Activated T-cell treated with anti-CD3 and anti-CD28 coated beads, Interleukin-2, amount 50 U/mL, for 1 hour (primary cell): ENCODE results near the gene DPP4.

Experiments used
- DNase-seq: peaks from one replicate; pipeline ENCODE4 v3.0.0-alpha.2; 2020

Gene DPP4

DNA sequence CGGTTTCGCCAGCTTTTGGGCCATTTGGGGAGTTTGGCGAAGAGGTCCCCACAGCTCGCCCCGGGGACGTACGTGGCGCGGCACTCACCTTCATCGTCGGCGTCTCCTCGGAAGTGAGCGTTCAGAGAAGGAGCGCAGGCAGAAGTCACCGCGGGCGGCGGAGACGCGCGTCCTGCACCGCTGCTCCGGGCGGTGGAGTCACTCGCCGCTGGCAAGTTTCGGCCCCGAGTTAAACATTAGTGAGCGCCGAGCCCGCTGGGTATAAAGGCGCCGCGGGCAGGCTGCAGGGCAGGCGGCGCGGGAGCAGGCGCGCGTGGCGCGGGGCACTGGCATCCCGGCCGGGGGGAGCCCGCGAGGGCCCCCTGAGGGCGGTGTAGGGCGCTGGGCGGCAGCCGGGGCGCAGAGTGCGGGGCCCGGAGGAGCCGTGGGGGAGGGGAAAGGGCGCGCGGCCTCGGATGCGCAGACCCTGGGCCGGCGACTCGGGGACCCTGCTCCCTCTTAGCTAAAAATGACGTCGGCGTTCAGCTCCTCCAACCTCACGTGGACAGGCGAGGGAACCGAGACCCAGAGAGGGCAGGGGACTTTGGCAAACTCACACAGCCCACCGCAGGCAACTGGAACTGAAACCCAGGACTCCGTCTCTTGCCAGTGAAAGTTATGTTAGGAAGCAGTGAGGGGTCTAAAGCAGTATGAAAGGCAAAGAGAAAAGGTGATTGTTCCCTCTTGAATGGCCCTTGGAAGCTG, at the start of gene DPP4:
Gene DPP4 (minus strand): TSS at position 328 of the 744 bp plus-strand sequence. CDS start 234 bp downstream, at position 94.
- peak; percentile 69 for DNase-seq

DNA sequence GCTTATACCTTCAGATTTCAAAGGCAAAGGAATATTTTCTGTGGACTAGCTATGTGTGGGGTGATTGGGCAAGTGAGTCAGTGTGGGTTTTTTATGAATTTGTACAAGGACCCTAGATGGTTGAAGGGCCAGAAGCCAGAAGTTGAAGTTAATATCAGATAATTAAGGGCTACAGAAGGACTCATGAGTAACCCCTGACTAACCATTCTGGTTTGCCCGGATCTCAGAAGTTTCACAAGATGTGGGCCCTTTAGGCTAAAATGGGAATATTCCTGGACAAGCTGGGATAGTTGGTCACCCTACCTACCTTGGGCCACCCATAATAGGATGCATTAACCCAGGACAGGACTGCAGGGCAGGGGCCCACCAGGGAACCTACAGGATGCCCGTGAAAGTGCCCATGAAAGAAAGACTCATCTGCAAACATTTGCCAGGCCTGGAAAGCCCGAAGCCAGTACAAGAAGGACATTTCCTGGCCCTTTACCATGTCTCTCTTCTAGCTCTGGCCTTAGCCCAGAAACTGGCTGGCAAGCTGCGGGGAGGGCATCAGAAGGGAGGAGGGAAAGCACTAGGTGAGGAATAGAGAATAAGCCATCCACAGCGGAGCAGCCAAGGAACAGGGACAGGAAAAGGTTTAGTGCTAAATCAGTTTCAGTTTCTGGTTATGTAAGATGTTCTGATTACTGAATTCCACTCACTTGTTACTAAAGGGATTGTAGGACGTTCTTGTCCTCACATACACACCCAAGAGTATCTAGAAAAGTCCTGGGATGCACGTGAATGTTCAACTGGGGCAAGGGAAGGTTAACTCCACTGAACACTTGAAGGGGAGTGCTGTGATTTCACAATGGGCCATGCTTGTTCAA, 44.4 kb upstream of the DPP4 start:
- DNase-seq = no peak

- DNase-seq = no peak
Observed at GRCh38 chr2:162116352-162116751, 42.3 kb upstream of the DPP4 start.

DNA sequence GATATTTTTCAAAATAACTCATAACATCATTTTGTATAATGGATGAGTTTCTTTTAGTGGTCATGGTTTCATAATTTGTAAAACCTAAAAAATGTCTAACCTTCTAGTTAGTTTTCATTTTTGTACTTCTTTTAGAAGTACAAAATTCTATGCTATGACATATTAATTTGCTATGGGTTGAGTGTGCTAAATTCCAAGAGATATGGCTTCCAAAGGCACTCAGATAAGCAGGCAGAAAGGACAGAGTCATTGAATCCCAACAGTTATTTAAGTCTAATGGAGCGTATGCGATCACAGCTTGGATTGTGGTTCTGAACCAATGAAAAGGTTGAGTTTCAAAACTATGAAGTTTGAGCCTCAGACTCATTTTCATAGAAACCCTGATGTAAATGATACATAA, 41.1 kb upstream of the DPP4 start:
- no peak for DNase-seq

GRCh38 chr2:162114271-162114670, 40.3 kb upstream of the DPP4 start:
- no peak for DNase-seq

- no peak for DNase-seq
Observed at GRCh38 chr2:162113776-162114168, 39.8 kb upstream of the DPP4 start.

DNA sequence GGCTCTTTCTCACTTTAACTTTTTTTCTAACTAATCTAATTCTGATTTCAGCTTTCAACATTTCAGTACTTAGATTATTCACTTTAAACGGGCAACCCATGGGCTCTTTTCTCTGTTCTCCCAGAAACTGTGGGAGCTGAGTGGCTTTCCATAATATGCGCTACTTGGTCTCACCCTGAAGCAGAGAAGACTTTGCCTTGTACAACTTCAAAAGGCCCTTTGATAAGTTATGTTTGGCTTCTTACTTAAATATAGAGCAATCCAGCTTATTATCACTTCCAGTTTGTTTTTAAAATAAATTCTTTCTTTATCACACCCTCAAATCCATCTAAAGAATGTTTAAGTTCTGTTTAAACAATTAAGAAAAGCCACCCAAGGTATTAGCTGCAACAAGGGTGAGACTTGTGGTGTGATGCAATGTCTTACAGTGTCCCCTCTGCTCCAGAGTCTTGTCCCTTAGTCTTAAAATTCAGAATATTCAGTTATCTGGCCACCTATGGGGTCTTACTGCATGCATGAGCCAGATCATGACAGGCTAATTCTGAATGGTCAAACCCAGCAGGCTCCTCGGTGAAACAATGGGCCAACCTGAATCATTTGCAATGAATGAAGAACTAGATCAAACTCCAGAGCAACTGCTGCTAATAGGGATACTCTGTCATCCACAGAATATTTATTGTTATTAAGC, 39.2 kb upstream of the DPP4 start:
- no peak for DNase-seq

GRCh38 chr2:162111958-162112850, 38.2 kb upstream of the DPP4 start:
- no peak for DNase-seq

- no peak for DNase-seq
Observed at GRCh38 chr2:162107361-162107901, 33.4 kb upstream of the DPP4 start.

DNA sequence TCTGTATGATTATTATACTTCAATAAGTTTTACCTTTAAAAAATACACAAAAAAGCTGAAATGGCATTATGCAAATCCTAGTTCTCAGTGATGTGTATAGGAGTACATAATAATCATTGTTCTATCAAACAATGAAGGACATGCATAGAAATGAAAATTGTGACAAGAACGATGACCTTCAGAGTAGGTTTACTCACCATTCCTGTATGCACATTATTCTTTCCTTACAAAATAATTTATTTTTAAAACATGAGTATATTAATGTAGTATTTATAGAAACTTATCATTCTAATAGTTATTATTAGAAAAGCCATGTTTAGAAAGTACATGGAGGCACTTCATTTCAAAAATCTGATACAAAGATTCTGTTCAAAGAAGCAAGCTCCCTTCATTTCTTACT, 32.7 kb upstream of the DPP4 start:
- DNase-seq = no peak

DNA sequence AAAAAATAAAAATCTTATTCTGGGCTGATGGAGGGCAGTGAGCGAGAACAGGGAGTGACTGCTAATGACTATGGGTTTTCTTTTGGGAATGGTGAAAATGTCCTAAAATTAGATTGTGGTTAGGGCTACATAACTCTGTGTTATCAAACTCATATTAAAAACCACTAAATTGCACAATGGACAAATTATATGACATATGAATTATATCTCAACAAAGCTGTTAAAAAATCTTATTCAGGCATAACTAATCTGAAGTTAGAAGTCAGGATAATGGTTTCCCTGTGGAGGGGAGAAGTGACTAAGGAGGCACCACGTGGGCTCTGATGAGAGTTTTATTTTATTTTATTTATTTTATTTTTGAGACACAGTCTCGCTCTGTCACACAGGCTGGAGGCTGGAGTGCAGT, 32.1 kb upstream of the DPP4 start:
- DNase-seq = no peak

GRCh38 chr2:162103443-162104009, 29.5 kb upstream of the DPP4 start:
- no peak for DNase-seq

GRCh38 chr2:162100579-162100978, 26.6 kb upstream of the DPP4 start:
- no peak for DNase-seq

DNA sequence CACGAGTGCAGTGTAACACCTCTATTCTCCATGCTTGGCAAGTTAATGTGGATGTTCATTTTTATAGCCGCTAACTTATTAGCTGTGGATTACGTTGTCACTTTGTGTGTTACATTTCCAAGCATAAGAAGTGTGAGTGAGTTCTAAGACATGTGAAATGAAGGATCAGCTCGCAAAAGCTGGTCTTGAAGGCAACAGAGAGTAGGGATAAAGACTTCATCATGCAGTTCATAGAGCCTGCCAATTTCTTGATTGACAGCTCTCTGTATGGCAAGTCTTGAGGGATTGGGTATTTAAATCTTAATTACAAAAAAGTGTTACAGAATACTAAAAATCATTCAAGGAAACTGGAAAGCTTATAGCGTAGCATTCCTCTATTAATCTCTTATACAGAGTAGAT, 25.8 kb upstream of the DPP4 start:
- DNase-seq = no peak

DNA sequence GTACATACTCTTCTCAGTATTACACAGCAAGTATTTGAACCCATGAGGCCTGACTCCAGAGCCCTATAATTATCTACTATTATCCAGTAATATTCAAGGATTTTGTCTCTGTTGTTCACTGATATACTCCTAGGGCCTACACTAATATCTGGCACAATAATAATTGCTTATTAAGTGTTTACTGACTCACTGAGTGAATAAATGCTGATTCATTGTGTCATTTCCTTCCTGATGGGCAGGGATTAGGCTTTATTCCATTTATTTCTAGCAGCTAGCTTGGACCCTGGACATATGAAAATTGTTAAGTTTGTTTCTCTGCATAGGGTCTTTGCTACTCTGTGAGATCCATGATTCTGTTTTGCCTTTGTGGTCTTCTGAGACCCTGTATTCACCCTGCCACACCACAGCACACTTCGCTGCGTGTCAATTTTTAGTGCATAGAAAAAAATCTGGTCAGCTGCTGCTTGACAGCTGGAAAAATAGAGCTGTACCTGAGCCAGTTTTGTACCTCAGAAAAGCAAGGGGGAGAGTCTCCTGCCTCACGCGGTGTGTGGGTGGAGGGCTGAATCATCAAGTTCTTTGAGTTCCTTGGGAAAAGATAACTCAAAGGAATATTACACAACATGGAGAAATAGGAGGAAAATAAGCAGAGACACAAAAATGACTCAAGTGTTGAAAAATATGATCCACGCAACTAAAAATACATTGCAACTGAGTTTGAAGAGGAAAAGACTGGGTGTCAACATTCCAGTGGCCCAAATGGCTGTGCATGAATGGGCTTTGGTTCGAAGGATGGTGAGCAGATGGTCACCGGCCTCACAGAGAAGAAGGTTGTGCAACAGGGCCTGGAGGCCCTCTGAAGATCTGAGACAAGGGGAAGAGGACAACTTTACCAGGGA, 18.9 kb upstream of the DPP4 start:
- no peak for DNase-seq

DNA sequence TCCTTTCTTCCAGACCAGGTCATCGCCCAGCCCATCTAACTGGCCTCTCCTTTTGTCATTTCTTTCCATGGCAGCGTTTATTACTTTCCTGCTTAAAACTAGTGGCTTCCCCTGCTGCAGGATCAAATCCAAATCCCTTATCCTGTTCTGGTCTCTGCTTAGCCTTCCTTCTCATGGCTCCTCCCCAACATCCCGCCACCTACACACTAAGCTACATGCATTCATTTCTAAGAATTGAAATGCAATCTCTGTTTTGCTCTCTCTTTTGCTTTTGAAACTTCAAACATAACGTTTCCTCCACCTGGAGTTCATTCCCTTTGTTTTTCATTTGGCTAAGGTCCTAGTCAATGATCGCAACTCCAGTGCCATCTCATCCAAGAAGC, 18.0 kb upstream of the DPP4 start:
- no peak for DNase-seq

- peak; percentile 29 for DNase-seq
Observed at GRCh38 chr2:162091325-162092007, 17.5 kb upstream of the DPP4 start.

DNA sequence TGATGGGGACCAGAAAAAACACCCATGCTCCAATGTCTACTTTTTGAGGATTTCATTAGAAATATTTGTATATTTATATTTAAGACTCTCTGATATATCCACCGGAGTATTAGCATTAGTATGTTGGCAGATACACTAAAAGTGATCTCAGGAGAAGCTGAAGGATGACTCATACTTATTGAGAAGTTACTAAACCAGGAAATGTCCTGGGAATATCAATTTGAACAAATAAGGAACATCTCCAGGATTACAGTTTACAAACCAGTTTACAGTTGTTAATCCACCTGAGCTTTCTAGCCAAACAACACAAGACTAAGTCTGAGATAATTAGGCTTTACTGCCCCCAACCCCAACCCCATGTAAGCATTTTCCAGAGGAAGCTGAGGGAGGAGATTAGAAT, 16.1 kb upstream of the DPP4 start:
- no peak for DNase-seq

- no peak for DNase-seq
Observed at GRCh38 chr2:162086904-162087303, 12.9 kb upstream of the DPP4 start.
